ENCODE measurements around the gene REXO5. TPM values are rescaled to one million over a fixed set of nuclear protein-coding genes. Genes with fewer than 3 reads are reported as not detected.
A peak's percentile ranks its signal among the peaks of the same experiment; 100 is the strongest.

REXO5 gene
- total RNA-seq, 4 donors from 2014 or later, result 4.1 to 17.5 (median 6.4) TPM

- intact Hi-C loops (cut with DNase I; ENCODE audit: low total_unique reads), result no loop called here
- H3K4me1 ChIP-seq, result peaks cover 29 to 67% (median 50%) of the 10 kb centered on the region in 4 donors
- no peak overlapping the region for H3K4me3 ChIP-seq
- no peaks in the 10 kb centered on the region for H3K27me3 ChIP-seq
- DNase-seq, result no peak
- peak overlapping the region; percentile 60 to 83 (median 74) for H3K27ac ChIP-seq
- in situ Hi-C loops (cut with MboI; ENCODE audit: low pct_ligation_motif_present in 1 of 4, low pct_unique_long_range_greater_than_20kb in 1 of 4, low sequenced_read_pairs in 3 of 4), result no loop called here
- WGBS, 2 donors (ENCODE audit: low coverage in 1 of 2), result 58 to 89% methylated on average over 1 to 2 of the region's 2 CpGs
- no peaks in the 10 kb centered on the region for H3K36me3 ChIP-seq
- no peaks in the 10 kb centered on the region for H3K9me3 ChIP-seq
- TF ChIP-seq EP300 (IDR thresholded peaks at IDR 0.05; ENCODE audit: low read depth) (no peak), POLR2AphosphoS5 (IDR thresholded peaks at IDR 0.05) (no peak), CTCF (IDR thresholded peaks at IDR 0.05) (no peak), POLR2A (IDR thresholded peaks at IDR 0.05) (no peak)
Observed at GRCh38 chr16:20871258-20871657, 64.9 kb downstream of the REXO5 start.

- intact Hi-C loops (cut with DNase I; ENCODE audit: low total_unique reads) (no loop called here), in situ Hi-C loops (cut with MboI; ENCODE audit: low pct_ligation_motif_present in 1 of 4, low pct_unique_long_range_greater_than_20kb in 1 of 4, low sequenced_read_pairs in 3 of 4) (no loop called here)
- WGBS, 2 donors (ENCODE audit: low coverage in 1 of 2), result 78 to 85% methylated on average over 7 to 9 of the region's 9 CpGs
- H3K4me3 ChIP-seq, result no peak overlapping the region
- H3K36me3 ChIP-seq, result no peaks in the 10 kb centered on the region
- TF ChIP-seq POLR2AphosphoS5 (IDR thresholded peaks at IDR 0.05) (no peak), POLR2A (IDR thresholded peaks at IDR 0.05) (no peak), EP300 (IDR thresholded peaks at IDR 0.05; ENCODE audit: low read depth) (no peak), CTCF (IDR thresholded peaks at IDR 0.05) (no peak)
- H3K9me3 ChIP-seq, result no peaks in the 10 kb centered on the region
- no peaks in the 10 kb centered on the region for H3K27me3 ChIP-seq
- H3K4me1 ChIP-seq, result peaks cover 20 to 60% (median 41%) of the 10 kb centered on the region in 4 donors
- H3K27ac ChIP-seq, result peak overlapping the region in 1 of 4 donors; percentile 83
- DNase-seq, result no peak
Observed at GRCh38 chr16:20871941-20872815, 65.9 kb downstream of the REXO5 start.

- peak overlapping the region in 1 of 4 donors; percentile 17 for H3K27ac ChIP-seq
- no peak for DNase-seq
- in situ Hi-C loops (cut with MboI; ENCODE audit: low pct_ligation_motif_present in 1 of 4, low pct_unique_long_range_greater_than_20kb in 1 of 4, low sequenced_read_pairs in 3 of 4), result no loop called here
Observed at GRCh38 chr16:20873331-20873730, 67.0 kb downstream of the REXO5 start.

More at GRCh38 chr16:20873331-20873730, 67.0 kb downstream of the REXO5 start:
- no peaks in the 10 kb centered on the region for H3K9me3 ChIP-seq
- intact Hi-C loops (cut with DNase I; ENCODE audit: low total_unique reads), result no loop called here
- peaks cover 21 to 61% (median 37%) of the 10 kb centered on the region in 4 donors for H3K4me1 ChIP-seq
- no peak for TF ChIP-seq POLR2A (IDR thresholded peaks at IDR 0.05)
- TF ChIP-seq EP300 (IDR thresholded peaks at IDR 0.05; ENCODE audit: low read depth), result no peak
- no peak for TF ChIP-seq CTCF (IDR thresholded peaks at IDR 0.05)
- TF ChIP-seq POLR2AphosphoS5 (IDR thresholded peaks at IDR 0.05), result no peak
- H3K27me3 ChIP-seq, result no peaks in the 10 kb centered on the region
- 86% methylated on average over 3 of the region's 3 CpGs; no CpG with 5 or more reads in 1 of the 2 donors for WGBS, 2 donors (ENCODE audit: low coverage in 1 of 2)
- no peak overlapping the region for H3K4me3 ChIP-seq
- no peaks in the 10 kb centered on the region for H3K36me3 ChIP-seq
